GM10266 (cell line): ENCODE data around the gene BPIFA1.
A peak's percentile ranks its signal among the peaks of the same experiment; 100 is the strongest.

Source experiments
- DNase-seq: peaks from one replicate; pipeline ENCODE4 v3.0.0; 2012; ENCODE audit errors: extremely low spot score
- CTCF ChIP-seq: IDR thresholded peaks from 2 replicates; pipeline ENCODE4 v1.5.1; 2012; ENCODE audit warnings: mild to moderate bottlenecking, low read depth; ENCODE audit not compliant: control insufficient read depth, insufficient read depth; ENCODE audit errors: missing control alignments

The BPIFA1 gene

GRCh38 chr20:33202451-33202850 lies 33.3 kb upstream of the BPIFA1 start:
- TF ChIP-seq CTCF = no peak
- DNase-seq = no peak

GRCh38 chr20:33203444-33203843 lies 32.4 kb upstream of the BPIFA1 start:
- TF ChIP-seq CTCF = no peak
- no peak for DNase-seq

GRCh38 chr20:33209789-33210188 lies 26.0 kb upstream of the BPIFA1 start:
- peak; percentile 47 for DNase-seq
- TF ChIP-seq CTCF = no peak

GRCh38 chr20:33210371-33210770 lies 25.4 kb upstream of the BPIFA1 start:
- TF ChIP-seq CTCF = no peak

GRCh38 chr20:33211817-33212424 lies 23.9 kb upstream of the BPIFA1 start:
- peak; percentile 52 for TF ChIP-seq CTCF
- DNase-seq = peak; percentile 53

More at GRCh38 chr20:33210371-33210770, 25.4 kb upstream of the BPIFA1 start:
- no peak for DNase-seq

GRCh38 chr20:33217052-33217451 lies 18.7 kb upstream of the BPIFA1 start, which contains the start of gene BPIFA3:
Gene BPIFA3, plus strand, starts transcription at chr20:33217352. Its CDS starts 185 bp downstream, at chr20:33217537.
- no peak for TF ChIP-seq CTCF
- no peak for DNase-seq

- no peak for DNase-seq
- no peak for TF ChIP-seq CTCF
Measured at GRCh38 chr20:33224399-33224798, 11.4 kb upstream of the BPIFA1 start.
